Measurements from ENCODE around the gene SMURF1. TPM values are rescaled to one million over a fixed set of nuclear protein-coding genes. Genes with fewer than 3 reads are reported as not detected.

Gene SMURF1
- total and polyA plus RNA-seq, 7 donors, result 8.4 to 18.0 (median 14.1) TPM

DNA sequence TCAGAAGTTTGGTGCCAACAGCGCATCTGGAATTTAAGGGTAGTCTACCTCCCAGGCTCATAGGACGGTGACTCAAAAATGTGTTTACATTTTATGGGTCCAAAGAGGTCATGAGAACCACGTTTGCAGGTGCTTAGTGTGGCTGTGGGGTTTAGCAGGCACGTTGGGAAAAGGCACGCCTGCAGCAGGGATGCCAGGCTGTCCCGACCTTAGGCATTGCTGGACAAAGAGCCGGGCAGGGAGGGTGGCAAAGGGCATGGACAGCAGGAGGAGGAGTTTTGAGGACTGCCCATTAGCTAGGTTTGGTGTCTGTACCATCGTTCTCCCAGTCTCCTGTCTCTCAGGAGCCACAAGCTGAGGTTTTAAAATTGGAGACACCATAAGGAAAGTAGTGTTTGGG lies 161.2 kb downstream of the SMURF1 start:
- Histone ChIP-seq H3K4me3 (no peak overlapping the region), H3K9me3 (no peaks in the 10 kb centered on the region), H3K4me1 (no peaks in the 10 kb centered on the region), H3K27me3 (no peaks in the 10 kb centered on the region), H3K36me3 (peaks cover 46 to 99% (median 65%) of the 10 kb centered on the region in 4 donors), H3K27ac (no peak overlapping the region)
- WGBS, 2 donors, result 81 to 91% methylated on average over 8 of the region's 8 CpGs
- no peak for TF ChIP-seq CTCF (IDR thresholded peaks at IDR 0.05)
- TF ChIP-seq POLR2AphosphoS5 (IDR thresholded peaks at IDR 0.05), result no peak
- no peak for TF ChIP-seq POLR2A (IDR thresholded peaks at IDR 0.05)
- TF ChIP-seq EP300 (IDR thresholded peaks at IDR 0.05), result no peak
- no peak for DNase-seq
- intact Hi-C loops (cut with DNase I), result no loop called here

GRCh38 chr7:98981701-98982100 lies 162.2 kb downstream of the SMURF1 start:
- peaks cover 55 to 99% (median 74%) of the 10 kb centered on the region in 4 donors for H3K36me3 ChIP-seq
- TF ChIP-seq POLR2AphosphoS5 (IDR thresholded peaks at IDR 0.05) (no peak), POLR2A (IDR thresholded peaks at IDR 0.05) (no peak), EP300 (IDR thresholded peaks at IDR 0.05) (no peak), CTCF (IDR thresholded peaks at IDR 0.05) (no peak)
- DNase-seq, result peak; percentile 30
- no peaks in the 10 kb centered on the region for H3K27me3 ChIP-seq
- no peaks in the 10 kb centered on the region for H3K9me3 ChIP-seq
- intact Hi-C loops (cut with DNase I), result no loop called here
- H3K27ac ChIP-seq, result no peak overlapping the region
- 96 to 97% methylated on average over 23 of the region's 23 CpGs for WGBS, 2 donors
- H3K4me3 ChIP-seq, result no peak overlapping the region
- no peaks in the 10 kb centered on the region for H3K4me1 ChIP-seq

GRCh38 chr7:98978672-98979071 lies 165.2 kb downstream of the SMURF1 start:
- Histone ChIP-seq H3K4me3 (no peak overlapping the region), H3K36me3 (peaks cover 64 to 100% (median 79%) of the 10 kb centered on the region in 4 donors), H3K9me3 (no peaks in the 10 kb centered on the region), H3K27ac (no peak overlapping the region), H3K27me3 (no peaks in the 10 kb centered on the region), H3K4me1 (no peaks in the 10 kb centered on the region)
- 88 to 95% methylated on average over 9 of the region's 9 CpGs for WGBS, 2 donors
- TF ChIP-seq POLR2AphosphoS5 (IDR thresholded peaks at IDR 0.05) (no peak), POLR2A (IDR thresholded peaks at IDR 0.05) (no peak), EP300 (IDR thresholded peaks at IDR 0.05) (no peak), CTCF (IDR thresholded peaks at IDR 0.05) (no peak)
- intact Hi-C loops (cut with DNase I), result no loop called here
- peak; percentile 56 for DNase-seq

Other genes starting within 250 kb of the SMURF1 start
- gene KPNA7, start 64.0 kb upstream of the SMURF1 start, total RNA-seq, result not detected
- gene KPNA7, start 64.0 kb upstream of the SMURF1 start, polyA plus RNA-seq, result 1 to 10 TPM in 1 of 3 donors, under 1 TPM in 1, not detected in 1; 0.26 to 1.4 TPM
- not detected for gene MYH16, start 128.7 kb upstream of the SMURF1 start, total RNA-seq
- under 1 TPM in 1 of 3 donors, not detected in 2; 0.19 TPM for gene MYH16, start 128.7 kb upstream of the SMURF1 start, polyA plus RNA-seq
- 100 to 1,000 TPM in 2 of 4 donors, 10 to 100 TPM in 2; 94.6 to 131 (median 111) TPM for gene ARPC1A, start 181.8 kb upstream of the SMURF1 start, total RNA-seq
- 100 to 1,000 TPM; 181 to 396 (median 263) TPM for gene ARPC1A, start 181.8 kb upstream of the SMURF1 start, polyA plus RNA-seq
- gene ARPC1B, start 230.6 kb upstream of the SMURF1 start, total RNA-seq, result 100 to 1,000 TPM in 2 of 4 donors, 10 to 100 TPM in 2; 70.3 to 136 (median 105) TPM
- 100 to 1,000 TPM; 229 to 390 (median 313) TPM for gene ARPC1B, start 230.6 kb upstream of the SMURF1 start, polyA plus RNA-seq

Data from sigmoid colon (tissue), 7 donors.